ENCODE data around the gene MAP3K14.

MAP3K14 gene

DNA sequence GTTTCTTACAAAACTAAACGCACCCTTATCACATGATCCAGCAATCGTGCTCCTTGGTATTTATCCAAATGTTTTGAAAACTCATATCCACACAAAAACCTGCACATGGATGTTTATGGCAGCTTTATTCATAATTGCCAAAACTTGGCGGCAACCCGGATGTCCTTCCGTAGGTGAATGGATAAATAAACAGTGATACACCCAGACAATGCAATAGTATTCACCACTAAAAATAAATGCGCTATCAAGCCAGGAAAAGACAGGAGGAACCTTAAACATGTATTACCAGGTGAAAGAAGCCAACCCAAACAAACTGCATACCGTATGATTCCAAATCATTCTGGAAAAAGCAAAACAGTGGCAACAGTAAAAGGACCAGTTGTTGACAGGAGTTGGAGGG lies 64.9 kb downstream of the MAP3K14 start:
- H3K4me3 ChIP-seq (ENCODE audit: low read length): no peak overlapping the region
- peaks cover 25% of the 10 kb centered on the region for H3K4me1 ChIP-seq (ENCODE audit: control insufficient read depth, insufficient read depth, low read length)
- no peaks in the 10 kb centered on the region for H3K27me3 ChIP-seq (ENCODE audit: control insufficient read depth, insufficient read depth, low read length)
- H3K9ac ChIP-seq (ENCODE audit: low read length): no peak overlapping the region
- no peaks in the 10 kb centered on the region for H3K36me3 ChIP-seq (ENCODE audit: control insufficient read depth, insufficient read depth, low read length)
- no peaks in the 10 kb centered on the region for H3K9me3 ChIP-seq (ENCODE audit: control insufficient read depth, low read length)

GRCh38 chr17:45248132-45248957 lies 68.5 kb downstream of the MAP3K14 start:
- peak overlapping the region; percentile 80 for H3K9ac ChIP-seq (ENCODE audit: low read length)
- H3K27me3 ChIP-seq (ENCODE audit: control insufficient read depth, insufficient read depth, low read length): no peaks in the 10 kb centered on the region
- H3K4me3 ChIP-seq (ENCODE audit: low read length): peak overlapping the region; percentile 49
- H3K36me3 ChIP-seq (ENCODE audit: control insufficient read depth, insufficient read depth, low read length): no peaks in the 10 kb centered on the region
- H3K4me1 ChIP-seq (ENCODE audit: control insufficient read depth, insufficient read depth, low read length): peaks cover 37% of the 10 kb centered on the region
- no peaks in the 10 kb centered on the region for H3K9me3 ChIP-seq (ENCODE audit: control insufficient read depth, low read length)

- Histone ChIP-seq H3K36me3 (ENCODE audit: control insufficient read depth, insufficient read depth, low read length) (no peaks in the 10 kb centered on the region), H3K27me3 (ENCODE audit: control insufficient read depth, insufficient read depth, low read length) (peaks cover 4% of the 10 kb centered on the region), H3K4me1 (ENCODE audit: control insufficient read depth, insufficient read depth, low read length) (peaks cover 37% of the 10 kb centered on the region), H3K4me3 (ENCODE audit: low read length) (peak overlapping the region; percentile 49), H3K9me3 (ENCODE audit: control insufficient read depth, low read length) (no peaks in the 10 kb centered on the region), H3K9ac (ENCODE audit: low read length) (peak overlapping the region; percentile 80)
Measured at GRCh38 chr17:45247429-45248131, 69.2 kb downstream of the MAP3K14 start.

- peaks cover 33% of the 10 kb centered on the region for H3K4me1 ChIP-seq (ENCODE audit: control insufficient read depth, insufficient read depth, low read length)
- no peaks in the 10 kb centered on the region for H3K36me3 ChIP-seq (ENCODE audit: control insufficient read depth, insufficient read depth, low read length)
- peak overlapping the region; percentile 80 for H3K9ac ChIP-seq (ENCODE audit: low read length)
- H3K27me3 ChIP-seq (ENCODE audit: control insufficient read depth, insufficient read depth, low read length): peaks cover 10% of the 10 kb centered on the region
- H3K4me3 ChIP-seq (ENCODE audit: low read length): peak overlapping the region; percentile 49
- no peaks in the 10 kb centered on the region for H3K9me3 ChIP-seq (ENCODE audit: control insufficient read depth, low read length)
Measured at GRCh38 chr17:45246861-45247428, 69.9 kb downstream of the MAP3K14 start.

- H3K4me1 ChIP-seq (ENCODE audit: control insufficient read depth, insufficient read depth, low read length): peaks cover 34% of the 10 kb centered on the region
- H3K4me3 ChIP-seq (ENCODE audit: low read length): no peak overlapping the region
- no peak overlapping the region for H3K9ac ChIP-seq (ENCODE audit: low read length)
- peaks cover 13% of the 10 kb centered on the region for H3K27me3 ChIP-seq (ENCODE audit: control insufficient read depth, insufficient read depth, low read length)
- no peaks in the 10 kb centered on the region for H3K36me3 ChIP-seq (ENCODE audit: control insufficient read depth, insufficient read depth, low read length)
- no peaks in the 10 kb centered on the region for H3K9me3 ChIP-seq (ENCODE audit: control insufficient read depth, low read length)
Measured at GRCh38 chr17:45246338-45246737, 70.5 kb downstream of the MAP3K14 start.

- Histone ChIP-seq H3K4me1 (ENCODE audit: control insufficient read depth, insufficient read depth, low read length) (peaks cover 42% of the 10 kb centered on the region), H3K36me3 (ENCODE audit: control insufficient read depth, insufficient read depth, low read length) (no peaks in the 10 kb centered on the region), H3K4me3 (ENCODE audit: low read length) (no peak overlapping the region), H3K9ac (ENCODE audit: low read length) (no peak overlapping the region), H3K9me3 (ENCODE audit: control insufficient read depth, low read length) (no peaks in the 10 kb centered on the region), H3K27me3 (ENCODE audit: control insufficient read depth, insufficient read depth, low read length) (peaks cover 25% of the 10 kb centered on the region)
Measured at GRCh38 chr17:45244725-45245656, 71.8 kb downstream of the MAP3K14 start.

GRCh38 chr17:45243750-45244149 lies 73.1 kb downstream of the MAP3K14 start:
- Histone ChIP-seq H3K9me3 (ENCODE audit: control insufficient read depth, low read length) (no peaks in the 10 kb centered on the region), H3K27me3 (ENCODE audit: control insufficient read depth, insufficient read depth, low read length) (peaks cover 27% of the 10 kb centered on the region), H3K4me1 (ENCODE audit: control insufficient read depth, insufficient read depth, low read length) (peaks cover 41% of the 10 kb centered on the region), H3K9ac (ENCODE audit: low read length) (no peak overlapping the region), H3K36me3 (ENCODE audit: control insufficient read depth, insufficient read depth, low read length) (no peaks in the 10 kb centered on the region), H3K4me3 (ENCODE audit: low read length) (no peak overlapping the region)

- Histone ChIP-seq H3K9ac (ENCODE audit: low read length) (no peak overlapping the region), H3K9me3 (ENCODE audit: control insufficient read depth, low read length) (no peaks in the 10 kb centered on the region), H3K36me3 (ENCODE audit: control insufficient read depth, insufficient read depth, low read length) (no peaks in the 10 kb centered on the region), H3K27me3 (ENCODE audit: control insufficient read depth, insufficient read depth, low read length) (peaks cover 27% of the 10 kb centered on the region), H3K4me3 (ENCODE audit: low read length) (no peak overlapping the region), H3K4me1 (ENCODE audit: control insufficient read depth, insufficient read depth, low read length) (peaks cover 34% of the 10 kb centered on the region)
Measured at GRCh38 chr17:45242029-45242414, 74.8 kb downstream of the MAP3K14 start.

- Histone ChIP-seq H3K4me3 (ENCODE audit: low read length) (peak overlapping the region; percentile 4), H3K36me3 (ENCODE audit: control insufficient read depth, insufficient read depth, low read length) (no peaks in the 10 kb centered on the region), H3K9me3 (ENCODE audit: control insufficient read depth, low read length) (no peaks in the 10 kb centered on the region), H3K4me1 (ENCODE audit: control insufficient read depth, insufficient read depth, low read length) (peaks cover 28% of the 10 kb centered on the region), H3K9ac (ENCODE audit: low read length) (peak overlapping the region; percentile 34), H3K27me3 (ENCODE audit: control insufficient read depth, insufficient read depth, low read length) (peaks cover 27% of the 10 kb centered on the region)
Measured at GRCh38 chr17:45241328-45242028, 75.3 kb downstream of the MAP3K14 start.

- peak overlapping the region; percentile 34 for H3K9ac ChIP-seq (ENCODE audit: low read length)
Measured at GRCh38 chr17:45240905-45241327, 75.9 kb downstream of the MAP3K14 start.

GRCh38 chr17:45238155-45238774 lies 78.6 kb downstream of the MAP3K14 start:
- Histone ChIP-seq H3K36me3 (ENCODE audit: control insufficient read depth, insufficient read depth, low read length) (no peaks in the 10 kb centered on the region), H3K9me3 (ENCODE audit: control insufficient read depth, low read length) (no peaks in the 10 kb centered on the region), H3K4me3 (ENCODE audit: low read length) (no peak overlapping the region), H3K4me1 (ENCODE audit: control insufficient read depth, insufficient read depth, low read length) (peaks cover 16% of the 10 kb centered on the region), H3K27me3 (ENCODE audit: control insufficient read depth, insufficient read depth, low read length) (peaks cover 27% of the 10 kb centered on the region), H3K9ac (ENCODE audit: low read length) (no peak overlapping the region)

More at GRCh38 chr17:45240905-45241327, 75.9 kb downstream of the MAP3K14 start:
- Histone ChIP-seq H3K36me3 (ENCODE audit: control insufficient read depth, insufficient read depth, low read length) (no peaks in the 10 kb centered on the region), H3K4me3 (ENCODE audit: low read length) (peak overlapping the region; percentile 4), H3K27me3 (ENCODE audit: control insufficient read depth, insufficient read depth, low read length) (peaks cover 27% of the 10 kb centered on the region), H3K9me3 (ENCODE audit: control insufficient read depth, low read length) (no peaks in the 10 kb centered on the region), H3K4me1 (ENCODE audit: control insufficient read depth, insufficient read depth, low read length) (peaks cover 26% of the 10 kb centered on the region)

All from mucosa of stomach (tissue), 1 donor.